ES-I3 (cell line): ENCODE results near the gene ADAM8.
A peak's percentile ranks its signal among the peaks of the same experiment; 100 is the strongest.

ENCODE experiments used
- H3K36me3 ChIP-seq: 2 replicates; pipeline ENCODE4 v1.6.1; 2013; ENCODE audit warnings: mild to moderate bottlenecking, low read length, control low read depth, moderate library complexity; ENCODE audit not compliant: insufficient read depth
- H3K4me1 ChIP-seq: 2 replicates; pipeline ENCODE4 v1.6.1; 2013; ENCODE audit warnings: mild to moderate bottlenecking, control low read depth, low read length; ENCODE audit not compliant: insufficient read depth
- H3K9ac ChIP-seq: 2 replicates; pipeline ENCODE4 v1.6.1; 2013; ENCODE audit warnings: low read depth, mild to moderate bottlenecking, low read length, moderate library complexity
- H3K9me3 ChIP-seq: 2 replicates; pipeline ENCODE4 v1.6.1; 2013; ENCODE audit warnings: mild to moderate bottlenecking, low read length, moderate library complexity; ENCODE audit not compliant: control insufficient read depth, insufficient read depth

ADAM8 gene

GRCh38 chr10:133312769-133313145, 36.1 kb upstream of the ADAM8 start:
- no peak overlapping the region for H3K9ac ChIP-seq
- no peaks in the 10 kb centered on the region; the same call in 1 of the 2 replicates for H3K9me3 ChIP-seq
- H3K4me1 ChIP-seq: no peaks in the 10 kb centered on the region
- no peaks in the 10 kb centered on the region for H3K36me3 ChIP-seq

- no peak overlapping the region for H3K9ac ChIP-seq
- no peaks in the 10 kb centered on the region for H3K36me3 ChIP-seq
- peaks cover 4% of the 10 kb centered on the region; the same call in 1 of the 2 replicates for H3K4me1 ChIP-seq
- H3K9me3 ChIP-seq: no peaks in the 10 kb centered on the region; the same call in 1 of the 2 replicates
These were observed 35.5 kb upstream of the ADAM8 start for GRCh38 chr10:133312016-133312768.

GRCh38 chr10:133311570-133311969, 34.9 kb upstream of the ADAM8 start:
- Histone ChIP-seq H3K9me3 (no peaks in the 10 kb centered on the region; the same call in 1 of the 2 replicates), H3K4me1 (peaks cover 8% of the 10 kb centered on the region; the same call in 1 of the 2 replicates), H3K9ac (no peak overlapping the region), H3K36me3 (no peaks in the 10 kb centered on the region)

GRCh38 chr10:133310789-133311188, 34.1 kb upstream of the ADAM8 start:
- Histone ChIP-seq H3K9ac (no peak overlapping the region), H3K4me1 (peaks cover 8% of the 10 kb centered on the region; the same call in 1 of the 2 replicates), H3K9me3 (no peaks in the 10 kb centered on the region), H3K36me3 (no peaks in the 10 kb centered on the region)

- Histone ChIP-seq H3K9me3 (no peaks in the 10 kb centered on the region), H3K36me3 (no peaks in the 10 kb centered on the region), H3K4me1 (peaks cover 8% of the 10 kb centered on the region; the same call in 1 of the 2 replicates), H3K9ac (no peak overlapping the region)
These were observed 33.7 kb upstream of the ADAM8 start for GRCh38 chr10:133310399-133310755.

- peak overlapping the region; percentile 39; the same call in 1 of the 2 replicates for H3K9ac ChIP-seq
- no peaks in the 10 kb centered on the region for H3K36me3 ChIP-seq
- no peaks in the 10 kb centered on the region for H3K9me3 ChIP-seq
- H3K4me1 ChIP-seq: peaks cover 8% of the 10 kb centered on the region; the same call in 1 of the 2 replicates
These were observed 33.2 kb upstream of the ADAM8 start for GRCh38 chr10:133309720-133310398.

- Histone ChIP-seq H3K9me3 (no peaks in the 10 kb centered on the region), H3K4me1 (peaks cover 8% of the 10 kb centered on the region; the same call in 1 of the 2 replicates), H3K36me3 (no peaks in the 10 kb centered on the region), H3K9ac (peak overlapping the region; percentile 100)
These were observed 32.5 kb upstream of the ADAM8 start for GRCh38 chr10:133309100-133309719.

- peaks cover 8% of the 10 kb centered on the region; the same call in 1 of the 2 replicates for H3K4me1 ChIP-seq
- H3K9me3 ChIP-seq: no peaks in the 10 kb centered on the region
- H3K9ac ChIP-seq: peak within 1 kb of the TSS; percentile 100
- H3K36me3 ChIP-seq: no peaks in the 10 kb centered on the region
These were observed 31.9 kb upstream of the ADAM8 start, which contains the start of the genes TUBGCP2 and ZNF511 for GRCh38 chr10:133308421-133309099. TSS of gene TUBGCP2 (minus strand) at chr10:133308872. CDS start at chr10:133302941, 5,931 bp downstream. TSS of gene ZNF511 (plus strand) at chr10:133308914. CDS start at chr10:133308944, 30 bp downstream.

- no peaks in the 10 kb centered on the region for H3K36me3 ChIP-seq
- peaks cover 8% of the 10 kb centered on the region; the same call in 1 of the 2 replicates for H3K4me1 ChIP-seq
- H3K9ac ChIP-seq: peak overlapping the region; percentile 100
- no peaks in the 10 kb centered on the region for H3K9me3 ChIP-seq
These were observed 31.2 kb upstream of the ADAM8 start for GRCh38 chr10:133307776-133308420.

- H3K9me3 ChIP-seq: no peaks in the 10 kb centered on the region
- H3K36me3 ChIP-seq: peaks cover 1% of the 10 kb centered on the region
- H3K9ac ChIP-seq: no peak overlapping the region
- H3K4me1 ChIP-seq: peaks cover 8% of the 10 kb centered on the region; the same call in 1 of the 2 replicates
These were observed 30.3 kb upstream of the ADAM8 start for GRCh38 chr10:133306941-133307379.

GRCh38 chr10:133306097-133306476, 29.4 kb upstream of the ADAM8 start:
- Histone ChIP-seq H3K36me3 (peaks cover 3% of the 10 kb centered on the region), H3K9ac (no peak overlapping the region), H3K4me1 (peaks cover 8% of the 10 kb centered on the region; the same call in 1 of the 2 replicates), H3K9me3 (no peaks in the 10 kb centered on the region)

GRCh38 chr10:133303206-133303605, 26.5 kb upstream of the ADAM8 start:
- Histone ChIP-seq H3K9me3 (no peaks in the 10 kb centered on the region), H3K4me1 (peaks cover 8% of the 10 kb centered on the region; the same call in 1 of the 2 replicates), H3K9ac (no peak overlapping the region), H3K36me3 (peaks cover 20% of the 10 kb centered on the region)

- peaks cover 20% of the 10 kb centered on the region for H3K36me3 ChIP-seq
- H3K9ac ChIP-seq: no peak overlapping the region
- H3K9me3 ChIP-seq: no peaks in the 10 kb centered on the region
- H3K4me1 ChIP-seq: peaks cover 4% of the 10 kb centered on the region; the same call in 1 of the 2 replicates
These were observed 25.6 kb upstream of the ADAM8 start for GRCh38 chr10:133302230-133302629.
